NB4 (cell line): ENCODE measurements around the gene LCLAT1.

ENCODE experiments used
- DNase-seq: peaks from one replicate; pipeline ENCODE4 v3.0.0; 2010; ENCODE audit warnings: low read depth
- H3K4me3 ChIP-seq: one replicate; pipeline ENCODE4 v1.5.1; 2011; ENCODE audit warnings: mild to moderate bottlenecking, low read depth, low read length, moderate library complexity
- MYC ChIP-seq: IDR thresholded peaks from 2 replicates; pipeline ENCODE4 v1.6.1; 2011; ENCODE audit warnings: low read depth, low read length
- POLR2A ChIP-seq: IDR thresholded peaks from 2 replicates; pipeline ENCODE4 v1.6.1; 2011; ENCODE audit warnings: mild to moderate bottlenecking; ENCODE audit not compliant: insufficient read length; ENCODE audit errors: extremely low read depth
- TF ChIP-seq, protein P1 (sequence below): IDR thresholded peaks from 2 replicates; pipeline ENCODE4 v1.6.1; 2011; ENCODE audit warnings: low read depth, low read length
- TF ChIP-seq, protein P2 (sequence below): IDR thresholded peaks from one replicate; pipeline ENCODE4 v1.5.1; 2012; ENCODE audit warnings: low read depth, low read length

The LCLAT1 gene

DNA sequence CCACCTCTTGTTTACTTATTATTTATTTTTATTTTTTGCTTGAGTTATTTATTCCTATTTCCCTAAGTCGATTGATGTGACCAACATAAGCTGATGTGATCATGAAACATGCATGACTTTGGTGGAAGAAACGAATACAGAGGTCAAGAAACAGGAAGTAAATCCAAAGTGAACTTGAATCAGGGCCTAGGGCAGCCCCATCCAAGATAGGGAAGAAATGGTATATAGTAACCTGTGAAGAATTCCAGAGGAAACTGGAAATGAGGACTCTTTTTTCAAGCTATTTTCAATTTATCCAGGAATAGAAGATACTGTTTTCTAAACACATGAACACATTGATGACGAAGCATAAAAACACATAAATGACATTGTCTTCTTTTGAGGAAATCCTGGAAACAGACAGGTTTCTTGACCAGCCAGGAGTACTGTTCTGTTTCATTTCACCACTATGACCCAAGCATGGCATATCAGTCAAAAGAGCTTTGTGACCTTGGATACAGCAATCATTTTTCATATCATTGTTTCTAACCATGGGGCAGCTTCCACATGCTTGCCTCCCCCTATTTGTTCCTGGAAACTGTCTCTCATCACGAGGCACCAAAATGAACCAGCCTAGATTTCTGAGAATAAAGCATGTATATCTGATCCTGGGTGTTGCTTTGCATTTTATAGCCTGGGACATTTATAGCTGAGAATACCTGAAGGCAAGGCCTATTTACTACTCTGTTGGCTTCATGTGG is 9.1 kb upstream of the LCLAT1 start:
- no peak for DNase-seq

DNA sequence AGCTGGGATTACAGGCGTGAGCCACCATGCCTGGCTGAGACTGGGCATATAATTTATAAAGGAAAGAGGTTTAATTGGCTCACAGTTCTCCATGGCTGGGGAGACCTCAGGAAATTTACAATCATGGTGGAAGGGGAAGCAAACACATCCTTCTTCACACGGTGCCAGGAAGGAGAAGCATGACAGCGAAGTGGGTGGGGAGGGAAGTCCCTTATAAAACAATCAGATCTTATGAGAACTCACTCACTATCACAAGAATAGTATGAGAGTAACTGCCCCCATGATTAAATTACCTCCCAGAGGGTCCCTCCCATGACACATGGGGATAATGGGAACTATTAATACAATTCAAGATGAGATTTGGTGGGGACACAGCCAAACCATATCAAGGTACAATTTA is 7.8 kb upstream of the LCLAT1 start:
- H3K4me3 ChIP-seq = no peak overlapping the region
- no peak for TF ChIP-seq POLR2A
- TF ChIP-seq, protein P1, sequence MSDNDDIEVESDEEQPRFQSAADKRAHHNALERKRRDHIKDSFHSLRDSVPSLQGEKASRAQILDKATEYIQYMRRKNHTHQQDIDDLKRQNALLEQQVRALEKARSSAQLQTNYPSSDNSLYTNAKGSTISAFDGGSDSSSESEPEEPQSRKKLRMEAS = no peak
- TF ChIP-seq, protein P2, sequence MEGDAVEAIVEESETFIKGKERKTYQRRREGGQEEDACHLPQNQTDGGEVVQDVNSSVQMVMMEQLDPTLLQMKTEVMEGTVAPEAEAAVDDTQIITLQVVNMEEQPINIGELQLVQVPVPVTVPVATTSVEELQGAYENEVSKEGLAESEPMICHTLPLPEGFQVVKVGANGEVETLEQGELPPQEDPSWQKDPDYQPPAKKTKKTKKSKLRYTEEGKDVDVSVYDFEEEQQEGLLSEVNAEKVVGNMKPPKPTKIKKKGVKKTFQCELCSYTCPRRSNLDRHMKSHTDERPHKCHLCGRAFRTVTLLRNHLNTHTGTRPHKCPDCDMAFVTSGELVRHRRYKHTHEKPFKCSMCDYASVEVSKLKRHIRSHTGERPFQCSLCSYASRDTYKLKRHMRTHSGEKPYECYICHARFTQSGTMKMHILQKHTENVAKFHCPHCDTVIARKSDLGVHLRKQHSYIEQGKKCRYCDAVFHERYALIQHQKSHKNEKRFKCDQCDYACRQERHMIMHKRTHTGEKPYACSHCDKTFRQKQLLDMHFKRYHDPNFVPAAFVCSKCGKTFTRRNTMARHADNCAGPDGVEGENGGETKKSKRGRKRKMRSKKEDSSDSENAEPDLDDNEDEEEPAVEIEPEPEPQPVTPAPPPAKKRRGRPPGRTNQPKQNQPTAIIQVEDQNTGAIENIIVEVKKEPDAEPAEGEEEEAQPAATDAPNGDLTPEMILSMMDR = no peak
- no peak for TF ChIP-seq MYC
- DNase-seq = no peak

More for the DNA sequence above, 9.1 kb upstream of the LCLAT1 start:
- no peak for TF ChIP-seq POLR2A
- H3K4me3 ChIP-seq = no peak overlapping the region

DNA sequence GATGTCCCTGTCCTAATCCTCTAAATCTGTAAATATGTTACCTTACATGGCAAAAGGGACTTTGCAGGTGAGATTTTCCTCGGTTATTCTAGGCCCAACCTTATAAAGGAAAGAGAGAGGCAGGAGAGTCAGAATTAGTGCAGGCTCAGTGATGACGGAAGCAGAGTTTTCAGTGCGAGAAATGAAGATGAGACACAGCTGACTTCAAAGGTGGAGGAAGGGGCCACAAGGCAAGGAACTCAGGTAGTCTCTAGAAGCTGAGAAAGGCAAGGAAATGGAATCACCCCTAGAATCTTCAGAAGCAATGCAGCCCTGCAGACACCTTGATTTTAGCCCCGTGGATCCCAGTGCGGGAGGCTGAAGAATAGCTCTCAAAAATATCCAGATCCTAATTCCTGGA is 7.2 kb upstream of the LCLAT1 start:
- no peak for TF ChIP-seq MYC
- TF ChIP-seq, protein P1 = no peak
- no peak overlapping the region for H3K4me3 ChIP-seq
- DNase-seq = no peak

DNA sequence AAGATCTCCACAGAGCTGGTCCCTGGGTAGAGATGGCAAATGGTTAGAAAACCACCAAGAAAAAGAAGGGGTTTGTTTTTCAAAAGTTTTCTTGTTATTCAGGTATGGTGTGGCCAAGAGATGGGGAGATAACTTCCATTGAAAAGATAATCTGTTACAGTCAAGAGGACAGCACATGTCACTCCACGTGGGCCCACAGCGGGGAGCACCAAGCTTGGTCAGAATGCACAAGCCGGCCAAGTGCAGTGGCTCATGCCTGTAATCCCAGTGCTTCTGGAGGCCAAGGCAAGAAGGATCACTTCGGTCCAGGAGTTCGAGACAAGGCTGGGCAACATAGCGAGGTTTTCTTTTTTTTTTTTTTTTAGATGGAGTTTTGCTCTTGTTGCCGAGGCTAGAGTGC is 6.0 kb upstream of the LCLAT1 start:
- no peak for DNase-seq
- no peak for TF ChIP-seq POLR2A
- TF ChIP-seq, protein P2 = no peak
- TF ChIP-seq, protein P1 = no peak
- no peak for TF ChIP-seq MYC
- no peak overlapping the region for H3K4me3 ChIP-seq

DNA sequence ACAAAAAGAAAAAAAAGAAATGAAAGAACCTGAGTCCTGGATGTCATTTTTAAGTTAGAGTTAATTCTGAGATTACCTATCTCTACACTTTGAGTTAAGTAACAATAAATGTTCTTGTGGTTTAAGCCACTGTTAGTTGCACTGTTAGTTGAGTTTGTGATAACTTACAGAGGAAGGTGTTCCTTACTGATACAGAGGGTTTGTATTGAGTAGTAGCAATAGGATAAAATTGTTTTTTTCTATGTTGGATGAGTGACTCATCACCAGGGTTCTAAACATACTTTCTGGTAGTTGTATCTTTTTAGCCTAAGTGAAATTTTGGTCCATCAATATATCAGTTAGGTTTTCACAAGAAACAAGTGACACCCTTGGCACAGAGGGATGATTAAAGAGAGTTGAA is 4.0 kb upstream of the LCLAT1 start:
- no peak for DNase-seq
- no peak overlapping the region for H3K4me3 ChIP-seq
- TF ChIP-seq, protein P1 = no peak
- TF ChIP-seq POLR2A (no peak), MYC (no peak)
- TF ChIP-seq, protein P2 = no peak

DNA sequence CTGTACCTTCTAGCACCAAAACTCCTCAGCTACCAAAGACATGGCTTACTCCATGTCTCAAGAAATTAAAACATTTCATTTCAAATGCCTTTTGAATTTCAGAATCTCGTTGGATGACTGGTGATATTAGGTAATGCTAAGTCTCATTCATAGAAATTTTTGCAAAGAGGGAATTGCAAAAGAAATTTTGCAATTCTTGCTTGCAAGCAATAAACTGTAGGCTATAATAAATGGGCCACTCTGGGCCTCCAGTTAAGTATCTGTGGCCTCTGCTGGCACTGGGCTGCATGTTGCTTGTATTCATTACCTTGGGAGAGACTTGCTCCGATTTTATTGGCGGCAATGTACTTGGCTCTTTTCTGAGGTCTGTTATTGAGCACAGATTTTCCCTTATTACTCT is 2.8 kb upstream of the LCLAT1 start:
- no peak overlapping the region for H3K4me3 ChIP-seq
- TF ChIP-seq, protein P1 = no peak
- TF ChIP-seq, protein P2 = no peak
- no peak for TF ChIP-seq POLR2A
- TF ChIP-seq MYC = no peak
- peak; percentile 18 for DNase-seq
